Hepatocyte (in vitro differentiated cells): ENCODE data around the gene AGTPBP1.

Experiments used
- EZH2phosphoT487 ChIP-seq: fragments of 200-600 bp; sonication (generic); IDR thresholded peaks from one replicate; pipeline ENCODE4 v1.6.1; 2018; ENCODE audit warnings: antibody characterized with exemption, mild to moderate bottlenecking, low read depth, moderate library complexity; ENCODE audit not compliant: unreplicated experiment, severe bottlenecking
- TF ChIP-seq, protein P1 (sequence below): fragments of 200-600 bp; sonication (generic); IDR thresholded peaks from 2 replicates; pipeline ENCODE4 v1.5.1; 2016; ENCODE audit warnings: antibody characterized with exemption, mild to moderate bottlenecking; ENCODE audit not compliant: poor library complexity

DNA sequence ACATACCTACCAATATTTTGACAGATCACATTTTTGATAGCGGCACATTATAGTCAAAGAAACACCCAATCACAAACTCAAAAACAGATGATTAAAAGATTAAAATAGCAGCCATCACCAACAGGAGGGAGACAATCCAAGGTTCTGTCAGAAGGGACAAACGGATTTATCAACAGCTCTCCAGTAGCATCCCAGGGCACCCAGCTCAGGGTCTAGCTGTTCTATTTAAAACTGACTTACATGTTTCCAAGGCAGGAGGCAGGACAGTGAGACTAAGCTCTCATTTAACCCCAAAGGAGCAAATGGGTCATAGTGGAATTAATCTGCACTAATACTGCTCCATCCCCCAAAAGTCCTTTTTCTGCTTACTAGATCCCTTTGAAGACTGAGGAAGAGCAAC lies 3.2 kb downstream of the AGTPBP1 start:
- TF ChIP-seq EZH2phosphoT487 = no peak
- TF ChIP-seq, protein P1, sequence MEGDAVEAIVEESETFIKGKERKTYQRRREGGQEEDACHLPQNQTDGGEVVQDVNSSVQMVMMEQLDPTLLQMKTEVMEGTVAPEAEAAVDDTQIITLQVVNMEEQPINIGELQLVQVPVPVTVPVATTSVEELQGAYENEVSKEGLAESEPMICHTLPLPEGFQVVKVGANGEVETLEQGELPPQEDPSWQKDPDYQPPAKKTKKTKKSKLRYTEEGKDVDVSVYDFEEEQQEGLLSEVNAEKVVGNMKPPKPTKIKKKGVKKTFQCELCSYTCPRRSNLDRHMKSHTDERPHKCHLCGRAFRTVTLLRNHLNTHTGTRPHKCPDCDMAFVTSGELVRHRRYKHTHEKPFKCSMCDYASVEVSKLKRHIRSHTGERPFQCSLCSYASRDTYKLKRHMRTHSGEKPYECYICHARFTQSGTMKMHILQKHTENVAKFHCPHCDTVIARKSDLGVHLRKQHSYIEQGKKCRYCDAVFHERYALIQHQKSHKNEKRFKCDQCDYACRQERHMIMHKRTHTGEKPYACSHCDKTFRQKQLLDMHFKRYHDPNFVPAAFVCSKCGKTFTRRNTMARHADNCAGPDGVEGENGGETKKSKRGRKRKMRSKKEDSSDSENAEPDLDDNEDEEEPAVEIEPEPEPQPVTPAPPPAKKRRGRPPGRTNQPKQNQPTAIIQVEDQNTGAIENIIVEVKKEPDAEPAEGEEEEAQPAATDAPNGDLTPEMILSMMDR = no peak
